HG03575 (cell line): ENCODE results near the gene CLSTN2.

ENCODE experiments used
- ATAC-seq: cut with Tn5 transposase; IDR thresholded peaks from one replicate; pipeline ENCODE4 v1.9.1; 2021; ENCODE audit not compliant: unreplicated experiment, insufficient number of reproducible peaks, low FRiP score; ENCODE audit errors: extremely low read depth

CLSTN2 gene

DNA sequence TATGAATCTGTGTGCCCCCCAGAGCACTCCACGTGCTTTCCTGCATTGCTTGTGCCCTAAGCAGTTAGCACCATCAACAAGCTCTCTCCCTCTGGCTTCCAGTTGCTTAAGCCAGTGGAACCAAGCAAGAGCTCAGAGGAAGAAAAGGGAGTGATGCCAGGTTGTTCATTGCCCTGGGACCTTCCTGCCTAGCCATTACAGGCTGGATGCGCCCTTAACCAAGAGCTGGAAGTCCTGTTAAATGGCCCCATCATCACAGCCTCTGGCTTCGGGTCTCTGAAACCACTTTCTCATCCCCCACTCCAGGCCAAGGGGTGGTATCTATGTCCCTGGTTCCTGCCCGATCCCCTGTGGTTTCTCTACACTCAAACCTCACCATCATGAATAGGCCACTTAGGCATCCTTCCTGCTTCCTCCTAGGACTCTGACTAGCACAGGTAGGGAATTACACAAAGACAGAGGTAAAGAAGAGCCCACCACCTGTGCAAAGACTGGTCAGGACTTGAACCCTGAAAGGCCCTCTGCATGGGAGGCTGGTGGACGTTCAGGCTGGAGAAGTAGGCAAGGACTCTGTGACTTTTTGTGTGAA lies 433.3 kb downstream of the CLSTN2 start:
- no peak for ATAC-seq

DNA sequence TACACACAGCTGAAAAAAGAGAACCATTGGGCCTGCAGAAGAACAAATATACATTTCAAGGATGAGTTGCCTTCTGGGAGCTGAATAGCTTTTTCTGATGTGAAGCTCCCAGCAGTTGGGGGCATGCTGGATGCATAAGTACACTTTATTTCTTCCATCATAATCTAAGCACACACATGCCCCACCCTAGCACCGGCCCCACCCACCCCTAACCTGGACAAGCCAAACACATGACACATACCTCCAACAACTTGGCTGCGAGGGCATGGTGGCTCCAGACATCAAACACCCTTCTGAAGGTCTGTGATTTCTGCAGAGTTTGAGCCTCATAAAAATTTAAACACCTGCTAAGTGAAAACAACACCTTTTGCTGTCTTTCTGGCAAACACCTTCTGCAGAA lies 435.7 kb downstream of the CLSTN2 start:
- ATAC-seq, result no peak

DNA sequence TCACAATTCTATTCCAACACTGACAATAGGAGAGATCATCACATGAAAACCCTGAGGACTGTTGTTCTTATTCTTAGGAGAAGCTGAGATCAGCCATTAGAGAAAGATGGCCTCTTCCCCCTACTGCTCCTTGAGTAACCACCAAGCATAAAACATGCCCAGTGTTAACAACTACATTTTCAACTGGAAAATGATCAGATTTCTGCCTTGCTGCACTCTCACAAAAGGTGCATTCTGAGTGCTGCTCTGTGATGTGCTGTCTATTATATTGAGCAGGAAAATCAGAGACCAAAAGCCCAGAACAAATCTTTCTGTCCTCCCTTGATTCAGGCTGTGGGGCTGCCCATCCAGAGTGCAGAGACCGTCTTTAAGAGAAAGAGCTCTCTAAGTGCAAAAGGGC lies 438.2 kb downstream of the CLSTN2 start:
- ATAC-seq, result no peak

- no peak for ATAC-seq
Observed at GRCh38 chr3:140375002-140375401, 440.0 kb downstream of the CLSTN2 start.

DNA sequence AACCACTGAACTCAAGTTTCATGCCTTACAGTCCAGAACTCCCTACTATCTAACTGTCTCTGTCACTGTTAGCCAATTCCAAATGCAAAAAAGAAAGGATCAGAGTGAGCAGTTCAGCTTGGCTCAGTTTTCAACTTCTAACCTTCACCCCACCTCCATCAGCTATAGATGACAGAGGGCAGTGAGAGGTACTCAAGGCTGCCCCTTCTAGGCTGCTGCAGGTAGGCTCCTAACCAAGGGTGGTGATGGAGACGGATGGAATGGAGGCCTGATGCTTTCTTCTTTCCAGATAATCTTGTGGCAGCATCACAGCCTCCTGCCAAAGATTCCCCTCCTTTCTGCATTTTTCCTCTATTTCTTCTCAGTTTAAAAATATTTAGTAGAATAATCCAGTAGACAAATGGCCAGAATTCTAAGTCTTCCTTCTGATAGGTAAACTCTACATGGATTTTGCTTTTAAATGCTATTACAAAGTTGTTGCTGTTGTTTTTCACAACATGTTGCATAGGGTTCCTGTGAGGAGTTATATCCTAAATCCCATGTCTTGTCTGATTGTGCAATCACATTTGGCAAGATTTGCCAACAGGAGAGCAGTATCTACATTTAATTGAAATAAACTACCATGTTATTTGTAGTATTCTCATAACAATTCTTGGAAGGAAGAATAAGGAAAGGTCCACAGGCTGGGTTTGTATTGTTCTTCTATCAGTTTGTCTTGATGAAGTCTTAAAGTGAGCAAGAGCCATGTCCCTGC lies 441.3 kb downstream of the CLSTN2 start:
- no peak for ATAC-seq

DNA sequence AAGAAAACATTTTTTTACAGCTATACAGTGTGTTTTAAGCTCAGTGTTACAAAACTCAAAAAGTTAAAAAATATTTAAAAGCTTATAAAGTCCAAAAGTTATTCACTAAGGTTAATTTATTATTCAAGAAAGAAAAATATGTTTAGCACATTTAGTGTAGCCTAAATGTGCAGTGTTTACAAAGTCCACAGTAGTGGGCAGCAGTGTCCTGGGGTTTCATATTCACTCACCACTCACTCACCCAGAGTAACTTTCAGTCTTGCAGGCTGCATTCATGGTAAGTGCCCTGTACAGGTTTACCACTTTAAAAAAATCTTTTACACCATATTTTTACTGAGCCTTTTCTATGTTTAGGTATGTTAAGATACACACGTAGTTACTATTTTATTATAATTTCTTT lies 442.7 kb downstream of the CLSTN2 start:
- no peak for ATAC-seq

- ATAC-seq, result no peak
Observed at GRCh38 chr3:140378571-140379340, 443.8 kb downstream of the CLSTN2 start.

DNA sequence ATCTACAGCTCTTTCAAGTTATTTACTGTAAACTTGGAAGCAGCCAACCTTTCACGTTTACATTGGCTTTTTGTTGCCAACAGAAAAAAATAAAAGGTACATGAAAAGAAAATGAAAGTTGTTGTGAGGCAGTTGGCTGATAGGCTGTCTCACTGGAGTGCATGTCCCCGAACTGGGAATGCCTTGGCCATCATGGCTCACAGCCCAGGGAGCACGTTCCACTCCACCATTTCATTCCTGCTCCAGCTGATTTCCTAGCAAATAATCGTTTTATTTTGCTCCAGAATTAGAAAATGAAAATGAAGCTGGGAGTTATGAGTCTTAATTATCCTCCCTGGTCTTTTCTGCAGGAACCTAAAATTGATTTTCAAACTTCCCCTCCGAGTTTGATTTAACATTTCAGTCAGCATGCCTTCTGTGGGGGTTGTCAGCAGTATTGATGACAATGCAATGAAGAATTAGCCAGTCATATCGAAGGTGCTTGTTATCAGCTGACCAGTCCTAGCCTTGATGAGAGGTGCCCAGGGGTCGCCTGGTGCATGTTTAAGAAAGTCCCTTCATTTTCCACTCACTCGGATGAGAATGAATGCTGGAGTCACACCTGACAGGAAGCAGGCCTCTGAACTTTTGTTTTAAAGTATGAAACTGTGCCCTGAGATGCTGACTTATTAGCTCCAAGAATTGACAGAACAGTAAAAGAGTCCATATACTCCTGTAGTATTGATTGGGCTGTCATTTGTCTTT lies 449.2 kb downstream of the CLSTN2 start:
- ATAC-seq, result no peak

GRCh38 chr3:140384876-140385275 lies 449.9 kb downstream of the CLSTN2 start:
- ATAC-seq, result no peak

- ATAC-seq, result no peak
Observed at GRCh38 chr3:140386357-140387100, 451.5 kb downstream of the CLSTN2 start.

GRCh38 chr3:140387244-140387643 lies 452.3 kb downstream of the CLSTN2 start:
- ATAC-seq, result no peak

GRCh38 chr3:140388202-140388922 lies 453.4 kb downstream of the CLSTN2 start:
- ATAC-seq, result no peak

GRCh38 chr3:140391061-140391460 lies 456.1 kb downstream of the CLSTN2 start:
- ATAC-seq, result no peak

DNA sequence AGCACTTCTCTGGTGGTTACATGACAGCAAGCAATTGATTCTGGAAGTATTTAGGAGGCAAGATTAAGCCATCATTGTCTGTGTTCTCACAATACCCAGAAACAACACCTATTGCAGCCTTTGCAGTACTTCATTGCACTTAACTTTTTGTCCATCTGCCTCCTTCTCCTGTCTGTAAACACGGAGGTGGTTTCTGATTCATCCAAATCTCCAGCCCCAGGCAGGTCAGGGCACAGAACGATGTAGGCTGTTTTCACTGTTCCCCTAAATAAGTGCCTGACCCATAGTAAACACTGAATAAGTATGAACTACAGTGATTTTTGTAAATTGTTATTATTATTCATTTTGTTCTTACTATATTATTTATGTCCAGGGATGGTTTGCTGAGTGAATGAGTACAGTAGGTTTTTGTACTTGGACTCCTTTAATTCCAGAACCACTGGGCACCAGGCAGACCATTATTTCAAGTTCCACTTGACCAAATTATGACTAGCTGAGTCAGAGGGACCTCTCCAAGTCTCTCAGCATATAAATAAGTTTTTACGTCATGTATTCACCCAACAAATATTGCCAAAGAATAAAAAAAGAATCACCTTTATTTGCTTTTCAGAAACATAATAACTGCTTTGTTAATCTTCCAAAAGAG lies 459.6 kb downstream of the CLSTN2 start:
- no peak for ATAC-seq

- no peak for ATAC-seq
Observed at GRCh38 chr3:140395134-140396075, 460.4 kb downstream of the CLSTN2 start.

DNA sequence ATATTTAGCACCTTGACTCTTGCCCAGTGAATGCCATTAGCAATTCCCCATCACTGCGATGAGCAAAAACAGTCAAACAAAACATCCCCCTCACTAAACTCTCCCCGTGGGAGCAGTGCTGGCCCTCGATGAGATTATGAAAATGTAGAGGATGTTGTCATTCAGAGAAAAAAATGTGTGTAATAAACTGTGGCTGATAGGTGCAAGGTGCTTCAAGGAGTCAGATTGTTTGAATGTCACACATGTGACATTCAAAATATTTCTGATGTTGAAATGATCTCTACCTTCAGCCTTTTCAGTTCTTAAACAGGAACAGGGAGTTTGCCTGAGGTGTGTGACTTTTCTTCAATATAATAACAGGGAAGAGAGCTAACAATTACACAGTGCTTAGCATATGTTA lies 461.1 kb downstream of the CLSTN2 start:
- ATAC-seq, result no peak

GRCh38 chr3:140397847-140398246 lies 462.9 kb downstream of the CLSTN2 start:
- no peak for ATAC-seq
